ENCODE measurements around the gene SLC22A31. TPM values are rescaled to one million over a fixed set of nuclear protein-coding genes. Genes with fewer than 3 reads are reported as not detected.

Gene SLC22A31
- total RNA-seq, 2 experiments from 2014 or later: 0.25 to 0.34 TPM

GRCh38 chr16:89146211-89147005 is 53.9 kb downstream of the SLC22A31 start:
- Mint-ChIP-seq H3K4me3 (no peak overlapping the region), H3K27ac (no peak overlapping the region), H3K9me3 (peaks cover 4% of the 10 kb centered on the region), H3K27me3 (no peaks in the 10 kb centered on the region), H3K4me1 (no peaks in the 10 kb centered on the region), H3K36me3 (peaks cover 37% of the 10 kb centered on the region)
- ATAC-seq (ENCODE audit: low read depth) (no peak), DNase-seq (no peak)
- POLR2A ChIA-PET: no interaction called here

Other genes starting within 250 kb of the SLC22A31 start
- under 1 TPM; 0.08 to 0.26 TPM for gene CBFA2T3, start 223.3 kb downstream of the SLC22A31 start, total RNA-seq
- gene ACSF3, start 106.7 kb downstream of the SLC22A31 start, total RNA-seq: 10 to 100 TPM; 53.0 to 53.7 TPM
- not detected for gene CDH15, start 28.8 kb downstream of the SLC22A31 start, total RNA-seq
- gene ZNF778, start 17.2 kb upstream of the SLC22A31 start, total RNA-seq: 10 to 100 TPM in 1 of 2 experiments, 1 to 10 TPM in 1; 9.0 to 10.4 TPM